Measurements from ENCODE around the gene SLC12A1. TPM values are rescaled to one million over a fixed set of nuclear protein-coding genes. Genes with fewer than 3 reads are reported as not detected.

SLC12A1 gene
- polyA plus RNA-seq, 1 of the 3 experiments (the other 2 are of a cell fraction), result not detected

DNA sequence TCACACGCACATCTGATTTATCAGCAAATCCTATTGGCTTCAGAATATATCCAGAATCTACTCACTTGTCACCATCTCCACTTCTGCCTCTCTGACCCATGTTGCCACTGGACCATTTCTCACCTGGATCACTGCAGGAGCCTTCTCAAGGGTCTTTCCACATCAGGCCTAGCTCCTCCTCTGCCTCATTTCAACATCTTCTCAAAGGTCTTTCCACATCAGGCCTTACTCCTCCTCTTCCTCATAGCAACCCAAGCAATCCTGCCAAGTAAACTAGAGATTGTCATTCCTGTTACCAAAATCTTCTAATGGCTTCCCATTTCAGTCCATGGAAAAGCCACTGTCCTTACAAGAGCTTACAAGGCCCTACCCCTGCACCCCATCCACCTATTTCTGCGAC lies 107.1 kb downstream of the SLC12A1 start (continued):
- no peak for TF ChIP-seq RCOR1 (IDR thresholded peaks at IDR 0.05; ENCODE audit: low read length)

- Histone ChIP-seq H2AFZ (ENCODE audit: low read depth) (no peak overlapping the region), H3K4me3 (ENCODE audit: low read depth in 2 of 2, low read length in 1 of 2) (no peak overlapping the region), H3K4me1 (ENCODE audit: control insufficient read depth in 1 of 2, insufficient read depth in 2 of 2, low read depth in 1 of 2, low read length in 1 of 2) (no peaks in the 10 kb centered on the region), H3K27me3 (ENCODE audit: insufficient read depth) (no peaks in the 10 kb centered on the region), H3F3A (replicated peaks; ENCODE audit: insufficient read depth) (no peaks in the 10 kb centered on the region), H4K20me1 (ENCODE audit: insufficient read depth) (no peaks in the 10 kb centered on the region), H3K79me2 (ENCODE audit: insufficient read depth) (no peaks in the 10 kb centered on the region), H3K27ac (ENCODE audit: low read depth in 2 of 2, low read length in 1 of 2) (no peak overlapping the region), H3K9me3 (no peaks in the 10 kb centered on the region), H3K36me3 (replicated peaks in 1 of 2; ENCODE audit: control insufficient read depth in 1 of 2, insufficient read depth in 2 of 2, low read length in 1 of 2) (no peaks in the 10 kb centered on the region), H3K9ac (no peak overlapping the region), H3K9me2 (no peaks in the 10 kb centered on the region), H3K4me2 (no peak overlapping the region)
- ChIA-PET POLR2A (no interaction called here), CTCF (interaction anchor here (1.7 kb wide), 1 partner anchor 29 kb away, joined by 5 read pairs; no protein-coding TSS in a partner anchor)
- 91% methylated on average over 10 of the region's 10 CpGs for WGBS (ENCODE audit: low lambda C conversion rate)
- DNase-seq, result no peak
- TF ChIP-seq FOXM1 (IDR thresholded peaks at IDR 0.05; ENCODE audit: low read depth) (no peak), RAD21 (IDR thresholded peaks at IDR 0.05; ENCODE audit: low read length) (no peak), RCOR1 (IDR thresholded peaks at IDR 0.05; ENCODE audit: low read length) (no peak)
Observed at GRCh38 chr15:48315041-48315440, 108.9 kb downstream of the SLC12A1 start.

DNA sequence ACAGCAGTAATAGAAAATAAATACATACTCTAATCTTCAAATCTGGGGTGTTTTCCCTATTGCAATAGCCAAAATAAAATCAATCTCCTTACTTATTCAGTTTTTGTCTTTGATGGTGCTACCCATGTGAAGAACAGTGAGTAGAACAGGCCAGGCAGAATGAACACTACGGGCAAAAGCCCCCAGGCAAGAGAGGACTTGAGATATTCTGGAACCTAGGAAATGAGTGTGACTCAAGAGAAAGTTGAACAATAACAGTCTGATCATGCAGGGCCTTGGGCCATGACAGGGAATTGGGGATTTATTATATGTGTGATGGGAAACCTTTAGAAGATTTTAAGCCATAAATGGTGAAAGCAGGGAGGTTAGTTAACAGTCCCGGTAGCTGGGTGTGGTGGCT lies 111.1 kb downstream of the SLC12A1 start:
- Histone ChIP-seq H3K9me2 (no peaks in the 10 kb centered on the region), H3K27me3 (ENCODE audit: insufficient read depth) (no peaks in the 10 kb centered on the region), H3F3A (replicated peaks; ENCODE audit: insufficient read depth) (no peaks in the 10 kb centered on the region), H3K4me1 (ENCODE audit: control insufficient read depth in 1 of 2, insufficient read depth in 2 of 2, low read depth in 1 of 2, low read length in 1 of 2) (no peaks in the 10 kb centered on the region), H3K79me2 (ENCODE audit: insufficient read depth) (no peaks in the 10 kb centered on the region), H3K9me3 (no peaks in the 10 kb centered on the region), H3K36me3 (replicated peaks in 1 of 2; ENCODE audit: control insufficient read depth in 1 of 2, insufficient read depth in 2 of 2, low read length in 1 of 2) (no peaks in the 10 kb centered on the region), H3K4me2 (no peak overlapping the region), H2AFZ (ENCODE audit: low read depth) (no peak overlapping the region), H3K27ac (ENCODE audit: low read depth in 2 of 2, low read length in 1 of 2) (no peak overlapping the region), H3K9ac (no peak overlapping the region), H4K20me1 (ENCODE audit: insufficient read depth) (no peaks in the 10 kb centered on the region), H3K4me3 (ENCODE audit: low read depth in 2 of 2, low read length in 1 of 2) (no peak overlapping the region)
- 68% methylated on average over 2 of the region's 2 CpGs for WGBS (ENCODE audit: low lambda C conversion rate)
- POLR2A ChIA-PET, result no interaction called here
- TF ChIP-seq GABPA (IDR thresholded peaks at IDR 0.05; ENCODE audit: low read depth) (no peak), MXI1 (IDR thresholded peaks at IDR 0.05; ENCODE audit: low read depth, low read length) (no peak), MEF2A (IDR thresholded peaks at IDR 0.05; ENCODE audit: borderline replicate concordance, low read depth) (no peak)
- TF ChIP-seq, protein P1, sequence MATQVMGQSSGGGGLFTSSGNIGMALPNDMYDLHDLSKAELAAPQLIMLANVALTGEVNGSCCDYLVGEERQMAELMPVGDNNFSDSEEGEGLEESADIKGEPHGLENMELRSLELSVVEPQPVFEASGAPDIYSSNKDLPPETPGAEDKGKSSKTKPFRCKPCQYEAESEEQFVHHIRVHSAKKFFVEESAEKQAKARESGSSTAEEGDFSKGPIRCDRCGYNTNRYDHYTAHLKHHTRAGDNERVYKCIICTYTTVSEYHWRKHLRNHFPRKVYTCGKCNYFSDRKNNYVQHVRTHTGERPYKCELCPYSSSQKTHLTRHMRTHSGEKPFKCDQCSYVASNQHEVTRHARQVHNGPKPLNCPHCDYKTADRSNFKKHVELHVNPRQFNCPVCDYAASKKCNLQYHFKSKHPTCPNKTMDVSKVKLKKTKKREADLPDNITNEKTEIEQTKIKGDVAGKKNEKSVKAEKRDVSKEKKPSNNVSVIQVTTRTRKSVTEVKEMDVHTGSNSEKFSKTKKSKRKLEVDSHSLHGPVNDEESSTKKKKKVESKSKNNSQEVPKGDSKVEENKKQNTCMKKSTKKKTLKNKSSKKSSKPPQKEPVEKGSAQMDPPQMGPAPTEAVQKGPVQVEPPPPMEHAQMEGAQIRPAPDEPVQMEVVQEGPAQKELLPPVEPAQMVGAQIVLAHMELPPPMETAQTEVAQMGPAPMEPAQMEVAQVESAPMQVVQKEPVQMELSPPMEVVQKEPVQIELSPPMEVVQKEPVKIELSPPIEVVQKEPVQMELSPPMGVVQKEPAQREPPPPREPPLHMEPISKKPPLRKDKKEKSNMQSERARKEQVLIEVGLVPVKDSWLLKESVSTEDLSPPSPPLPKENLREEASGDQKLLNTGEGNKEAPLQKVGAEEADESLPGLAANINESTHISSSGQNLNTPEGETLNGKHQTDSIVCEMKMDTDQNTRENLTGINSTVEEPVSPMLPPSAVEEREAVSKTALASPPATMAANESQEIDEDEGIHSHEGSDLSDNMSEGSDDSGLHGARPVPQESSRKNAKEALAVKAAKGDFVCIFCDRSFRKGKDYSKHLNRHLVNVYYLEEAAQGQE (IDR thresholded peaks at IDR 0.05; ENCODE audit: low read depth, low read length), result no peak
- DNase-seq, result no peak
- CTCF ChIA-PET, result no interaction called here
